BJ (cell line): ENCODE measurements around the gene DENND2D. TPM values are rescaled to one million over a fixed set of nuclear protein-coding genes. Genes with fewer than 3 reads are reported as not detected.
"Not testable (repeated sequence)": the region's sequence is repeated elsewhere in the genome, so short reads cannot be mapped to it uniquely, and the experiment has no call there.

Experiments used
- CTCF ChIA-PET: fragments of 350-600 bp; formaldehyde crosslinking; extraction: SDS; loops from one replicate; lab custom pipeline; 2021; ENCODE audit warnings: antibody characterized with exemption, inconsistent platforms; lab: Yijun Ruan, JAX
- POLR2A ChIA-PET: fragments of 300-600 bp; sonication (Branson Sonifier 250); formaldehyde crosslinking; extraction: SDS; loops from one replicate; lab custom pipeline; 2021; ENCODE audit warnings: antibody characterized with exemption; lab: Charles Lee
- DNase-seq: peaks from one replicate; pipeline ENCODE4 v3.0.0-alpha.2; 2011; ENCODE audit warnings: low read depth
- H3K27me3 ChIP-seq: 2 replicates; pipeline ENCODE4 v1.6.0; 2011; ENCODE audit warnings: low read length; ENCODE audit not compliant: control insufficient read depth, insufficient read depth
- H3K36me3 ChIP-seq: 2 replicates; pipeline ENCODE4 v1.5.1; 2011; ENCODE audit warnings: low read length; ENCODE audit not compliant: control insufficient read depth, insufficient read depth
- H3K4me3 ChIP-seq: 2 replicates; pipeline ENCODE4 v1.5.1; 2011; ENCODE audit warnings: low read depth, mild to moderate bottlenecking, control low read depth, low read length
- polyA plus RNA-seq: library from polyadenylated mRNA; depleted of rRNA; stranded (reverse); fragments of >200 nt; gene quantifications from 2 replicates; pipeline ENCODE4 v1.2.3, GENCODE V29; 2011
- TF ChIP-seq, protein P1 (sequence below): IDR thresholded peaks from 2 replicates; pipeline ENCODE4 v1.5.1; 2011; ENCODE audit warnings: low read depth, mild to moderate bottlenecking, control low read depth, inconsistent platforms, low read length, moderate library complexity; ENCODE audit not compliant: insufficient read depth

Gene DENND2D
- polyA plus RNA-seq, 1 experiment = 3.9 TPM

DNA sequence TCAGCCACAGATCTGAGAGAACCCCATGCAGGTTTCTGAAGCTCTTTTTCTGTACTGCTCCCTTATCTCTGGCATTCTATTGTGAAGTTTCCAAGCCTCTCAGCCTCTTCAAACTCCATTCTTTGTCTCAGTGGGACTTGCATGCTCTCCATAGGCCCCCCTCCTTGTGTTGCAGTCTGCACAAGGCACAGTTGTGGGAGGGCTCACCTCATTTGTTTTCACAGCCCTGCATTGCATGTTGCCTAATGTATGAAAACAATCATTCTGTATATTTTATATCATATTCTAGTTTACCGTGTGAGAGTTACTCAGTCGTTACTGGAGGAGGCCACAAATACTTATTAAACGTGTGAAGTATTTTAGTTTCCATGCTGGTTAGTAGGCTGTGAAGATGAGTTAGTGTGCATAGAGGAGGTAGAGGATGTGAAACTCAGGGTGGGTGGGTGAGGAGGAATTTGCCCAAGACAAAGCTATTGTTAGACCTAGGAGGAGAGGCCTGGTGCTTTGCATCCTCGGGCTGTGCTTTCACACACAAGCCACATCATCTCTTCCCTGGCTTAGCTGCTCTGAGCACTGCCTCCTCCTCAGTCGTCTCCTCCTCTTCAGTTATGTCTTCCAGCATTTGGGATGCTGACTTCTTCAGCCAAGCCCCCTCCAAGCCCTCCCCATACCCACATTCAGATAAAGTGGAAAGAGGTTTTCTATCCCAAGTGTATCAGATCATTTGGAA is 19.3 kb upstream of the DENND2D start:
- CTCF ChIA-PET = interaction anchor here (0.7 to 2.1 kb wide), 6 partner anchors 67 to 190 kb away, joined by 3 to 7 read pairs (median 4); no protein-coding TSS in a partner anchor
- POLR2A ChIA-PET = no interaction called here
- Histone ChIP-seq H3K4me3 (no peak overlapping the region), H3K36me3 (no peaks in the 10 kb centered on the region), H3K27me3 (no peaks in the 10 kb centered on the region)
- no peak for DNase-seq
- TF ChIP-seq, protein P1, sequence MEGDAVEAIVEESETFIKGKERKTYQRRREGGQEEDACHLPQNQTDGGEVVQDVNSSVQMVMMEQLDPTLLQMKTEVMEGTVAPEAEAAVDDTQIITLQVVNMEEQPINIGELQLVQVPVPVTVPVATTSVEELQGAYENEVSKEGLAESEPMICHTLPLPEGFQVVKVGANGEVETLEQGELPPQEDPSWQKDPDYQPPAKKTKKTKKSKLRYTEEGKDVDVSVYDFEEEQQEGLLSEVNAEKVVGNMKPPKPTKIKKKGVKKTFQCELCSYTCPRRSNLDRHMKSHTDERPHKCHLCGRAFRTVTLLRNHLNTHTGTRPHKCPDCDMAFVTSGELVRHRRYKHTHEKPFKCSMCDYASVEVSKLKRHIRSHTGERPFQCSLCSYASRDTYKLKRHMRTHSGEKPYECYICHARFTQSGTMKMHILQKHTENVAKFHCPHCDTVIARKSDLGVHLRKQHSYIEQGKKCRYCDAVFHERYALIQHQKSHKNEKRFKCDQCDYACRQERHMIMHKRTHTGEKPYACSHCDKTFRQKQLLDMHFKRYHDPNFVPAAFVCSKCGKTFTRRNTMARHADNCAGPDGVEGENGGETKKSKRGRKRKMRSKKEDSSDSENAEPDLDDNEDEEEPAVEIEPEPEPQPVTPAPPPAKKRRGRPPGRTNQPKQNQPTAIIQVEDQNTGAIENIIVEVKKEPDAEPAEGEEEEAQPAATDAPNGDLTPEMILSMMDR = no peak

DNA sequence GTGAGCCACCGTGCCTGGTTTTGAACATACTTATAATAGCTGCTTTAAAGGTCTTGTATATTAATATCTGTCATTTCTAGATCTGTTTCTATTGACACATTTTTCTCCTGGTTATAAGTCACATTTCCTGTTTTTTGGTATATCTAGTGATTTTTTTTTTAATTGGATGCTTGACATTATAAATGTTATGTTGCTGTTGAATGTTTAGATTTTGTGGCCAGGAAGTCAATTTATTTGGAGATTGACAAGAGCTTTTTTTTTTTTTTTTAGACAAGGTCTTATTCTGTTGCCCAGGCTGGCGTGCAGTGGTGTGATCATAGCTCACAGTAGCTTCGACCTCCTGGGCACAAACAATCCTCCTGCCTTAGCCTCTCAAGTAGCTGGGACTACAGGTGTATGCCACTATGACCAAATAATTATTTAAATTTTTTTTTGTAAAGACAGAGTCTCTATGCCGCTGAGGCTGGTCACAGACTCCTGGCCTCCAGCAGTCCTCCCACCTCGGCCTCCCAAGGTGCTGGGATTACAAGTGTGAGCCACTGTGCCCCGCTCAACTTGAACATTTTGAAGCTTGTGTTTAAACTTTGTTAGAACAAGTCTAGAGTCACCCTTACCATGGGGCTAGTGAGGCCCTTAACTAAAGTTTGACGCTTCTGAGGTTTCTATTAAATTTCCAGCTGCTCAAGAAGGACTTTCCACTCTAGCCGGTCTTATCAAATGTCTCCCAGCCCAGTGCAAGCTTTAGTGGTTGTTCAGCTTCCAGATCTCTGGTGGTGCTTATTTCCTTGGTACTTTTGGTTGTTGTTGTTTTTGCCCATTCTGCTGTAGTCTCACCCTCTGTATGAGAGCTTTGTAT is 18.5 kb upstream of the DENND2D start:
- DNase-seq = no peak
- Histone ChIP-seq H3K27me3 (no peaks in the 10 kb centered on the region), H3K36me3 (no peaks in the 10 kb centered on the region), H3K4me3 (no peak overlapping the region)
- POLR2A ChIA-PET = interaction anchor here (0.7 kb wide), 1 partner anchor 1139 kb away, joined by 9 read pairs; no protein-coding TSS in a partner anchor
- TF ChIP-seq, protein P1 = no peak
- CTCF ChIA-PET = interaction anchor here (0.6 to 0.8 kb wide), 3 partner anchors 66 to 551 kb away, joined by 3 read pairs; no protein-coding TSS in a partner anchor

DNA sequence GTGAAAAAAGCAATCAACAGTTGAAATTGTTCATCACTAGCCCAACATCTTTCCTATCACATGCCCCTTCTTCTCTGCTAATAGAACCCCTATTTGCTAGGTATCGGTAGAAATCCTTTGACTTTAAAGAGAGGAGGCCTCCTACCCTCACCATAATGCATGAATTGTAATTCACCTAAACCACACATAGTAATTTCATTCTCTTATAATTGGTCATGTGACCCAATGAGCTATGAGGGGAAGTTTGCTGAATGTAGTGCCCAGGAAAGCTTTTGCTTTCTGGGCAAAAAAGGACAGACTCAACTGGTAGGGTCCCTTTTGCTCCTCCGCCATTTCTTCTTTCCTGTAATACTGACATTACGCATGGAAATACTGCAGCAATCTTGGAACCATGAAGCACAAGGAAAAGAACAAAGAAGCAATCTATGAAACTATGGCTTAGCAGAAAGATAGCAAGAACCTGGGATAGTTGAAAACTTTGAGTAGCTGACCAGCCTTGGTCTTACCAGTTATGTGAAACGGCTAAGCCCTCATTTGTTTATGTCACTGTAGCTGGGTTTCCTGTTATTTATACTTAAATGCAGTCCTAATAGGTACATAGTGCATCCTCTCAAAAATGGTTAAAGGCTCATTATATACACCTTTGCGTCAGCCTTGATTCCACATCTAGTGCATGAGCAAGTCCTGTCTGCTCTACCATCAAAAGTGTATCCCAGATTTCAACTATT is 16.9 kb upstream of the DENND2D start:
- ChIA-PET CTCF (interaction anchor here (0.5 to 1.5 kb wide), 2 partner anchors 117 to 746 kb away, joined by 3 to 5 read pairs; no protein-coding TSS in a partner anchor), POLR2A (no interaction called here)
- no peak for DNase-seq
- Histone ChIP-seq H3K27me3 (no peaks in the 10 kb centered on the region), H3K36me3 (no peaks in the 10 kb centered on the region), H3K4me3 (no peak overlapping the region)
- TF ChIP-seq, protein P1 = no peak

DNA sequence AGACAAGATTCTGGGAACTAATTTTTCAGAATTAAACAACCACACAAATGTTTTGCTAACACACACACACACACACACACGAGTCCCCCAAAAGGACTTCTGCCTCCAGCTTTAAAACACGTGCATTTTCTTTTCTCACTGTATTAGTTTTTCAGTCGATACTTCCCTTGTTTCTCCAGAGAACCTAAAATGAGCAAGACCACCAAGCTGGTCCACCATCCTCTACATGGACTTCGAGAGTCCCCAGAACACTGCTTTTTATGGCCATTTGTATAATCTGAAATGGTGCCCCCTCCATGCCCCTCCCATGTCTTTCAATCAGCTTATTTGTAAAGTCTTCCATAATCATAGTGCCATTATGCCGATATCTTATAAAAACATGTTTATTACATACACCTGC is 16.3 kb upstream of the DENND2D start:
- Histone ChIP-seq H3K27me3 (no peaks in the 10 kb centered on the region), H3K36me3 (no peaks in the 10 kb centered on the region), H3K4me3 (no peak overlapping the region)
- no peak for DNase-seq
- ChIA-PET CTCF (interaction anchor here (1.5 kb wide), 1 partner anchor 118 kb away, joined by 5 read pairs; no protein-coding TSS in a partner anchor), POLR2A (no interaction called here)
- TF ChIP-seq, protein P1 = no peak

DNA sequence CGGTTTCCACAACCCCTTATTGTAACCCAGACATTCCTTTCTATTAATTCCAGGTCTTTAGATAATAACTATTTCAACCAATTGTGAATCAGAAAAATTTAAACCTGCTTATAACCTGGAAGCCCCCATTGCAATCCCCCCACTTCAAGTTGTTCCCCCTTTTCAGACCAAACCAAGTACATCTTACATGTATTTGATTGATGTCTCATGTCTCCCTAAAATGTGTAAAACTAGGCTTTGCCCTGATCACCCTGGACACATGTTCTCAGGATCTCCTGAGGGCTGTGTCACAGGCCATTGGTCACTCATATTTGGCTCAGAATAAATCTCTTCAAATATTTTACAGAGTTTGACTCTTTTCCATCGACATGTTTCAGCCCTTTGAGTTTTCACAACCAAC is 14.8 kb upstream of the DENND2D start:
- POLR2A ChIA-PET, H3K27me3 ChIP-seq, DNase-seq, H3K36me3 ChIP-seq, H3K4me3 ChIP-seq: not testable (repeated sequence)
- CTCF ChIA-PET = interaction anchor here (1.2 to 1.4 kb wide), 2 partner anchors 185 to 186 kb away, joined by 3 read pairs; no protein-coding TSS in a partner anchor
